HepG2 (cell line): ENCODE measurements around the gene LRP1-AS. TPM values are rescaled to one million over a fixed set of nuclear protein-coding genes. Genes with fewer than 3 reads are reported as not detected.
A peak's percentile ranks its signal among the peaks of the same experiment; 100 is the strongest.

Source experiments
- BRCA1 ChIP-seq: sonication (generic); formaldehyde crosslinking; IDR thresholded peaks from 2 replicates; pipeline ENCODE4 v1.4.0; 2020; ENCODE audit warnings: missing genetic modification reagents
- CENPT ChIP-seq: sonication (generic); formaldehyde crosslinking; IDR thresholded peaks from 2 replicates; pipeline ENCODE4 v1.8.0; 2022; ENCODE audit warnings: low read depth, mild to moderate bottlenecking, moderate library complexity, missing genetic modification reagents
- HOXA7 ChIP-seq: sonication (generic); formaldehyde crosslinking; IDR thresholded peaks from 2 replicates; pipeline ENCODE4 v1.8.1; 2022; ENCODE audit warnings: mild to moderate bottlenecking, missing genetic modification reagents, moderate library complexity
- IKZF4 ChIP-seq: sonication (generic); formaldehyde crosslinking; IDR thresholded peaks from 2 replicates; pipeline ENCODE4 v1.5.1; 2020; ENCODE audit warnings: borderline replicate concordance, mild to moderate bottlenecking, low read depth, missing genetic modification reagents; ENCODE audit errors: not compliant biosample characterization
- SMAD3 ChIP-seq: sonication (generic); formaldehyde crosslinking; IDR thresholded peaks from 2 replicates; pipeline ENCODE4 v1.4.0; 2020; ENCODE audit warnings: missing genetic modification reagents
- SRSF4 ChIP-seq: fragments of 200-400 bp; formaldehyde crosslinking; IDR thresholded peaks from one replicate; pipeline ENCODE4 v1.6.1; 2018; ENCODE audit warnings: mild to moderate bottlenecking, low read depth, low read length, moderate library complexity; ENCODE audit not compliant: poor library complexity, severe bottlenecking
- STAG1 ChIP-seq: sonication (generic); formaldehyde crosslinking; IDR thresholded peaks from 2 replicates; pipeline ENCODE4 v1.4.0; 2020; ENCODE audit warnings: missing genetic modification reagents
- U2AF1 ChIP-seq: fragments of 200-400 bp; formaldehyde crosslinking; optimal IDR thresholded peaks from 2 replicates; pipeline ENCODE3; 2017; ENCODE audit warnings: mild to moderate bottlenecking, low read depth, low read length
- ZNF143 ChIP-seq: sonication (generic); formaldehyde crosslinking; IDR thresholded peaks from 2 replicates; pipeline ENCODE4 v1.4.0; 2020; ENCODE audit warnings: missing genetic modification reagents
- ZNF224 ChIP-seq: sonication (generic); formaldehyde crosslinking; IDR thresholded peaks from 2 replicates; pipeline ENCODE4 v1.5.0; 2020; ENCODE audit warnings: mild to moderate bottlenecking, missing genetic modification reagents
- ZNF30 ChIP-seq: sonication (generic); formaldehyde crosslinking; IDR thresholded peaks from 2 replicates; pipeline ENCODE4 v1.5.0; 2020; ENCODE audit warnings: mild to moderate bottlenecking, missing genetic modification reagents
- ZNF326 ChIP-seq: sonication (generic); formaldehyde crosslinking; IDR thresholded peaks from 2 replicates; pipeline ENCODE4 v1.4.0; 2020; ENCODE audit warnings: missing genetic modification reagents, borderline replicate concordance
- ZNF431 ChIP-seq: sonication (generic); formaldehyde crosslinking; IDR thresholded peaks from 2 replicates; pipeline ENCODE4 v1.9.0; 2022; ENCODE audit warnings: missing genetic modification reagents, low read depth, mild to moderate bottlenecking, borderline replicate concordance
- ZNF839 ChIP-seq: sonication (generic); formaldehyde crosslinking; IDR thresholded peaks from 2 replicates; pipeline ENCODE4 v1.4.0; 2020; ENCODE audit warnings: missing genetic modification reagents, mild to moderate bottlenecking, borderline replicate concordance
- ZSCAN21 ChIP-seq: sonication (generic); formaldehyde crosslinking; IDR thresholded peaks from 2 replicates; pipeline ENCODE4 v1.8.0; 2022; ENCODE audit warnings: mild to moderate bottlenecking, missing genetic modification reagents, moderate library complexity, borderline replicate concordance
- ZSCAN30 ChIP-seq: sonication (generic); formaldehyde crosslinking; IDR thresholded peaks from 2 replicates; pipeline ENCODE4 v1.5.0; 2020; ENCODE audit warnings: mild to moderate bottlenecking, missing genetic modification reagents
- polyA plus RNA-seq, 8 experiments: library from polyadenylated mRNA; depleted of rRNA in 3 of 8; stranded (reverse) in 7 of 8; unstranded in 1 of 8; fragments of >200 nt; fragmentation: Illumina TruSeq in 4 of 8; extraction: Trizol in 4 of 8; gene quantifications; 2 replicates each; pipeline versions ENCODE4 v1.2.1 to v1.2.3, GENCODE V29; 2011 to 2016; ENCODE audit warnings: low read depth in 4 of 8, missing spikeins in 1 of 8, mixed read lengths in 1 of 8; ENCODE audit not compliant: insufficient read depth in 1 of 8
- total RNA-seq, 5 experiments: library from RNA; depleted of rRNA; stranded (reverse); fragments of >200 nt; fragmentation: Illumina TruSeq; extraction: Trizol; gene quantifications; 2 replicates each; pipeline ENCODE4 v1.2.3, GENCODE V29; 2016; ENCODE audit warnings: low read depth in 1 of 5
- TF ChIP-seq, protein P1 (sequence below): sonication (generic); formaldehyde crosslinking; IDR thresholded peaks from 2 replicates; pipeline ENCODE4 v1.4.0; 2020; ENCODE audit warnings: mild to moderate bottlenecking, missing genetic modification reagents
- TF ChIP-seq, protein P2 (sequence below): sonication (generic); formaldehyde crosslinking; IDR thresholded peaks from 2 replicates; pipeline ENCODE4 v1.4.0; 2020; ENCODE audit warnings: missing genetic modification reagents
- TF ChIP-seq, protein P3 (sequence below): IDR thresholded peaks from 2 replicates; pipeline ENCODE4 v1.6.1; 2016; ENCODE audit warnings: low read depth, control low read depth

The LRP1-AS gene
- total and polyA plus RNA-seq, 2 of the 13 experiments (the other 11 are each of a cell fraction or from before 2014, with no cell fraction given): 0.20 TPM; not detected in 1

DNA sequence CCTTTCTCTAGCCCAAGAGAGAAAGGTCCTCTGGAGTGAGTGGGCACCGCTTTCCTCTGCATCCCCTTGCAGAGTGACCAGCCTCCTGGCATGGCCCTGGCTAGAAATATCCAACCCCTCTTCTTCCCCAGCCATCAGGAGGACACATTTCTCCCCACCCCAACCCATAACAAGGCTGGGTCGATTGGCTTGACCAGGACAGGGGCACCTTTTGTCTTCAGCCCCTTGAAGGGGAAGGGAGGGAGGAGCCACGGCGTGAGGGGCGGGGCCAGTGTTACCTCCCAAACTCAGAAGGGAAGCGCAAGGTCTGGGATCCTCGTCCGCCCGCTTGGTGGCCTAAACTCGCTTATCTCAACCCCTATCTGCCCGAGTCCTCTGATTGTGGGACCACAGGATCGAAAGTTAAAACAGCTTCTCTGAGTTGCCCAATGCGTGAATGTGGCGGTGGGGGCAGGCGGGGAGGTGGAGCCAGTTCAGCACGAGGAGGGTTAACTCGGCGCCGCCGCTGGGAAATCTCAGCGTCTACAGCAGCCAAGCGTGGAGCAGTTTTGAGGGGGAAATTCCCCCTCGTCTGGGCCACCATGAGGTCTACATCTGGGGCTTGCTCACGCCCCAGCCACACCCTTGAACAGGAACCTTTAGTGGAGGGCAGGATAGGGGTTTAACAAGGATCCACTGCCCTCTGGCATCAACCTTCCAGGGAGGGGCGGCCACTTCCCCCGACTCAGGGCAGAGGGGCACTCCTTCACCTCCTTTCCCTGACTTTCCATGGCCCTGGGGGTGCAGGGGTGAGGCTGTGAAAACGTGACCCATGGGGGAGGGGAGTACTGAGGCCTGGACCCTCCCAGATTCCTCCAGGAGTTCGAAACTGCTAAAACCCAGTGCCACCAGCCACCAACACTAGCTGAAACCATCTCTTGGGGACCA is 37.1 kb downstream of the LRP1-AS start (continued):
- TF ChIP-seq, protein P1, sequence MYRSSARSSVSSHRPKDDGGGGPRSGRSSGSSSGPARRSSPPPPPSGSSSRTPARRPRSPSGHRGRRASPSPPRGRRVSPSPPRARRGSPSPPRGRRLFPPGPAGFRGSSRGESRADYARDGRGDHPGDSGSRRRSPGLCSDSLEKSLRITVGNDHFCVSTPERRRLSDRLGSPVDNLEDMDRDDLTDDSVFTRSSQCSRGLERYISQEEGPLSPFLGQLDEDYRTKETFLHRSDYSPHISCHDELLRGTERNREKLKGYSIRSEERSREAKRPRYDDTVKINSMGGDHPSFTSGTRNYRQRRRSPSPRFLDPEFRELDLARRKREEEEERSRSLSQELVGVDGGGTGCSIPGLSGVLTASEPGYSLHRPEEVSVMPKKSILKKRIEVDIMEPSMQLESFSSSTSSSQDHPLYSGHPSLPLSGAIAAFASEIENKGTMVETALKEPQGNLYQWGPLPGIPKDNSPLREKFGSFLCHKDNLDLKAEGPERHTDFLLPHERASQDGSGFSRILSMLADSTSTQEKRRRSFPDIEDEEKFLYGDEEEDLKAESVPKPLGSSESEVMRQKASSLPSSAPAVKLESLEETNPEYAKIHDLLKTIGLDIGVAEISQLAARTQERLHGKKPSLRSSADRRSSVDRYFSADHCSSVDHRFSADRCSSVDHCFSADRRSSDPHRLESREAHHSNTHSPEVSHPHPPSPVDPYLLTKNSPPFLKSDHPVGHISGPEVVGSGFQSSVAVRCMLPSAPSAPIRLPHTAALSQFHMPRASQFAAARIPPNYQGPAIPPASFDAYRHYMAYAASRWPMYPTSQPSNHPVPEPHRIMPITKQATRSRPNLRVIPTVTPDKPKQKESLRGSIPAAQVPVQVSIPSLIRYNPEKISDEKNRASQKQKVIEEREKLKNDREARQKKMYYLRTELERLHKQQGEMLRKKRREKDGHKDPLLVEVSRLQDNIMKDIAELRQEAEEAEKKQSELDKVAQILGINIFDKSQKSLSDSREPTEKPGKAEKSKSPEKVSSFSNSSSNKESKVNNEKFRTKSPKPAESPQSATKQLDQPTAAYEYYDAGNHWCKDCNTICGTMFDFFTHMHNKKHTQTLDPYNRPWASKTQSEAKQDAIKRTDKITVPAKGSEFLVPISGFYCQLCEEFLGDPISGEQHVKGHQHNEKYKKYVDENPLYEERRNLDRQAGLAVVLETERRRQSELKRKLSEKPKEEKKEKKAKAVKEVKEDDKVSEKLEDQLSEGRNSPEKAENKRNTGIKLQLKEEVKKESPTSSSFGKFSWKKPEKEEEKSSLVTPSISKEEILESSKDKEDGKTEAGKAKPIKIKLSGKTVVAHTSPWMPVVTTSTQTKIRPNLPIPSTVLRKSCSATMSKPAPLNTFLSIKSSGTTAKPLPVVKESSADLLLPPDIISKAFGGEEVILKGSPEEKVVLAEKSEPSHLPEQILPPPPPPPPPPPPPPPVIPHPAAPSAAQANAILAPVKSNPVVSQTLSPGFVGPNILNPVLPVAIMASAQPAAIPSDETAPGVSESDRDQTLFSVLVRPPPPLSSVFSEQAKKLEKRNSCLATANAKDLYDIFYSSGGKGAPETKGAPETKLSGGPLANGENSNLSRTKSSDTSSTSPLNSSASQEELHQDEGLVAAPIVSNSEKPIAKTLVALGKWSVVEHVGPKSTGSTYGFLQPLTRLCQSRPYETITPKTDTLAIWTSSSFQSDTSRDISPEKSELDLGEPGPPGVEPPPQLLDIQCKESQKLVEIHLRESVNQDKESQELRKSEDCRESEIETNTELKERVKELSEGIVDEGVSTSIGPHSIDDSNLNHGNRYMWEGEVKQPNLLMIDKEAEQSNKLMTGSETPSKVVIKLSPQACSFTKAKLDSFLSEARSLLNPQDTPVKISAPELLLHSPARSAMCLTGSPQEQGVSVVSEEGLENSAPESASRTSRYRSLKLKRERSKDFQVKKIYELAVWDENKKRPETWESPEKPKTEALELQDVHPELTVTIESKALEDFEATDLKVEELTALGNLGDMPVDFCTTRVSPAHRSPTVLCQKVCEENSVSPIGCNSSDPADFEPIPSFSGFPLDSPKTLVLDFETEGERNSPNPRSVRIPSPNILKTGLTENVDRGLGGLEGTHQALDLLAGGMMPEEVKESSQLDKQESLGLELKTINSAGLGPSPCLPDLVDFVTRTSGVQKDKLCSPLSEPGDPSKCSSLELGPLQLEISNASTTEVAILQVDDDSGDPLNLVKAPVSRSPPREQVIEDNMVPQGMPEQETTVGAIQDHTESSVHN (CRISPR knock-in tag): no peak
- TF ChIP-seq HOXA7 (no peak), ZNF143 (CRISPR knock-in tag) (no peak), ZSCAN30 (CRISPR knock-in tag) (no peak), SMAD3 (no peak), IKZF4 (CRISPR knock-in tag) (no peak), ZSCAN21 (CRISPR knock-in tag) (no peak), U2AF1 (no peak), STAG1 (CRISPR knock-in tag) (no peak), SRSF4 (no peak), CENPT (no peak), ZNF326 (CRISPR knock-in tag) (no peak), ZNF30 (CRISPR knock-in tag) (peak; percentile 45; the same call in 1 of the 2 replicates), ZNF431 (CRISPR knock-in tag) (peak; percentile 52), ZNF839 (no peak), ZNF224 (CRISPR knock-in tag) (no peak), BRCA1 (CRISPR knock-in tag) (no peak)
- TF ChIP-seq, protein P2, sequence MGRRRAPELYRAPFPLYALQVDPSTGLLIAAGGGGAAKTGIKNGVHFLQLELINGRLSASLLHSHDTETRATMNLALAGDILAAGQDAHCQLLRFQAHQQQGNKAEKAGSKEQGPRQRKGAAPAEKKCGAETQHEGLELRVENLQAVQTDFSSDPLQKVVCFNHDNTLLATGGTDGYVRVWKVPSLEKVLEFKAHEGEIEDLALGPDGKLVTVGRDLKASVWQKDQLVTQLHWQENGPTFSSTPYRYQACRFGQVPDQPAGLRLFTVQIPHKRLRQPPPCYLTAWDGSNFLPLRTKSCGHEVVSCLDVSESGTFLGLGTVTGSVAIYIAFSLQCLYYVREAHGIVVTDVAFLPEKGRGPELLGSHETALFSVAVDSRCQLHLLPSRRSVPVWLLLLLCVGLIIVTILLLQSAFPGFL (CRISPR knock-in tag): no peak
- TF ChIP-seq, protein P3, sequence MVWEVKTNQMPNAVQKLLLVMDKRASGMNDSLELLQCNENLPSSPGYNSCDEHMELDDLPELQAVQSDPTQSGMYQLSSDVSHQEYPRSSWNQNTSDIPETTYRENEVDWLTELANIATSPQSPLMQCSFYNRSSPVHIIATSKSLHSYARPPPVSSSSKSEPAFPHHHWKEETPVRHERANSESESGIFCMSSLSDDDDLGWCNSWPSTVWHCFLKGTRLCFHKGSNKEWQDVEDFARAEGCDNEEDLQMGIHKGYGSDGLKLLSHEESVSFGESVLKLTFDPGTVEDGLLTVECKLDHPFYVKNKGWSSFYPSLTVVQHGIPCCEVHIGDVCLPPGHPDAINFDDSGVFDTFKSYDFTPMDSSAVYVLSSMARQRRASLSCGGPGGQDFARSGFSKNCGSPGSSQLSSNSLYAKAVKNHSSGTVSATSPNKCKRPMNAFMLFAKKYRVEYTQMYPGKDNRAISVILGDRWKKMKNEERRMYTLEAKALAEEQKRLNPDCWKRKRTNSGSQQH: no peak
